Bronchial epithelial cell (primary cell): ENCODE results near the gene LRRN1. TPM values are rescaled to one million over a fixed set of nuclear protein-coding genes. Genes with fewer than 3 reads are reported as not detected.

Experiments
- DNase-seq: peaks from one replicate; pipeline ENCODE4 v3.0.0-alpha.2; 2010; ENCODE audit warnings: low read depth
- FAIRE-seq: peaks from 2 replicates; lab custom pipeline; 2011; peaks lifted over from hg19 to GRCh38; lab: Jason Lieb, UNC
- H3K27me3 ChIP-seq: 2 replicates; pipeline ENCODE4 v1.5.1; 2011; ENCODE audit warnings: low read length; ENCODE audit not compliant: control insufficient read depth, insufficient read depth
- H3K36me3 ChIP-seq: 2 replicates; pipeline ENCODE4 v1.5.1; 2011; ENCODE audit warnings: low read length; ENCODE audit not compliant: control insufficient read depth, insufficient read depth
- H3K4me3 ChIP-seq: 2 replicates; pipeline ENCODE4 v1.5.1; 2011; ENCODE audit warnings: mild to moderate bottlenecking, low read depth, low read length, control low read depth
- total RNA-seq: library from RNA; depleted of rRNA; stranded (reverse); fragments of >200 nt; gene quantifications from 2 replicates; pipeline ENCODE4 v1.2.1, GENCODE V29; 2014
- TF ChIP-seq, protein P1 (sequence below): IDR thresholded peaks from 2 replicates; pipeline ENCODE4 v1.5.1; 2011; ENCODE audit warnings: mild to moderate bottlenecking, moderate library complexity, low read length, control low read depth, inconsistent platforms; ENCODE audit not compliant: insufficient read depth, severe bottlenecking

LRRN1 gene
- total RNA-seq, 1 donor from 2014 or later = 0.26 TPM

DNA sequence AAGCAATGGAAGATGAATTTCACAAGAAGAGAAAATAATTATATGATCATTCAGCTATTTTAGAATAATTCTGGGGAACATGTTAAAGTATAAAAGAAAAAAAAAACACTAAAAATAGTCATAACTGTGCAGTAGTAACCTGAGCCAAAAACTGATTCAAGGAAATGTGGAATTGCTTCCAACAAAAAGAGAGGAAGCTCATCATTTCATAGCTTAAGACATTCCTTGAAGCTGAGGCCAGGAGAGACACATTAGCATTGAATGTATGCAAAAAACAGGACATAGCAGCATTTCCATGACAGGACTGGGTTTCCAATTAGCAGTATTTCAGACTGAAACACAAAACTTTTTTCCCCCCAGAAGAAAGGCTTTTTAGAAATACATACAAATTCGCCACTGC lies 27.7 kb upstream of the LRRN1 start:
- DNase-seq (no peak), FAIRE-seq (no peak)
- no peaks in the 10 kb centered on the region for H3K36me3 ChIP-seq
- H3K4me3 ChIP-seq = no peak overlapping the region
- no peaks in the 10 kb centered on the region for H3K27me3 ChIP-seq
- TF ChIP-seq, protein P1, sequence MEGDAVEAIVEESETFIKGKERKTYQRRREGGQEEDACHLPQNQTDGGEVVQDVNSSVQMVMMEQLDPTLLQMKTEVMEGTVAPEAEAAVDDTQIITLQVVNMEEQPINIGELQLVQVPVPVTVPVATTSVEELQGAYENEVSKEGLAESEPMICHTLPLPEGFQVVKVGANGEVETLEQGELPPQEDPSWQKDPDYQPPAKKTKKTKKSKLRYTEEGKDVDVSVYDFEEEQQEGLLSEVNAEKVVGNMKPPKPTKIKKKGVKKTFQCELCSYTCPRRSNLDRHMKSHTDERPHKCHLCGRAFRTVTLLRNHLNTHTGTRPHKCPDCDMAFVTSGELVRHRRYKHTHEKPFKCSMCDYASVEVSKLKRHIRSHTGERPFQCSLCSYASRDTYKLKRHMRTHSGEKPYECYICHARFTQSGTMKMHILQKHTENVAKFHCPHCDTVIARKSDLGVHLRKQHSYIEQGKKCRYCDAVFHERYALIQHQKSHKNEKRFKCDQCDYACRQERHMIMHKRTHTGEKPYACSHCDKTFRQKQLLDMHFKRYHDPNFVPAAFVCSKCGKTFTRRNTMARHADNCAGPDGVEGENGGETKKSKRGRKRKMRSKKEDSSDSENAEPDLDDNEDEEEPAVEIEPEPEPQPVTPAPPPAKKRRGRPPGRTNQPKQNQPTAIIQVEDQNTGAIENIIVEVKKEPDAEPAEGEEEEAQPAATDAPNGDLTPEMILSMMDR = no peak

DNA sequence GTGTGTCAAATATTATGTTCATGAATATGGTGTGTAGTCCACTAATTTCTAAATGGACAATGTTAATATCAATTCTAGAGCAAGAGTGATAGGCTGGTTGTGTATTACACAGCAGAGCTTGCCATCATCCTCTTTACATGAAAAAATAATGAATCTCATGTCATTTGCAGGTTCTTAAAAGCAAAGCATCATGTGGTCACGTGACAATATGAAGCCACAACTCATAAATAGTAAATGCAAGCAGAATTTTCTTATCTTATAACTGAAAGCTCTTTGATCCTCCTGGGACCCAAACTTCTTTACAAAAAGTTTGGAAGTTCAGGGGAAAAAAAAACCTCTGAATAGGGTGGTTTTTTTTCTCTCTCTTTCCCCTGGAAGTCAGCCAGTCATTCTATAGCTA lies 26.9 kb upstream of the LRRN1 start:
- TF ChIP-seq, protein P1 = no peak
- Histone ChIP-seq H3K27me3 (no peaks in the 10 kb centered on the region), H3K4me3 (no peak overlapping the region), H3K36me3 (no peaks in the 10 kb centered on the region)
- FAIRE-seq (no peak), DNase-seq (no peak)

GRCh38 chr3:3772920-3773319 lies 26.3 kb upstream of the LRRN1 start:
- Histone ChIP-seq H3K4me3 (no peak overlapping the region), H3K36me3 (no peaks in the 10 kb centered on the region), H3K27me3 (no peaks in the 10 kb centered on the region)
- FAIRE-seq (no peak), DNase-seq (no peak)
- TF ChIP-seq, protein P1 = no peak

DNA sequence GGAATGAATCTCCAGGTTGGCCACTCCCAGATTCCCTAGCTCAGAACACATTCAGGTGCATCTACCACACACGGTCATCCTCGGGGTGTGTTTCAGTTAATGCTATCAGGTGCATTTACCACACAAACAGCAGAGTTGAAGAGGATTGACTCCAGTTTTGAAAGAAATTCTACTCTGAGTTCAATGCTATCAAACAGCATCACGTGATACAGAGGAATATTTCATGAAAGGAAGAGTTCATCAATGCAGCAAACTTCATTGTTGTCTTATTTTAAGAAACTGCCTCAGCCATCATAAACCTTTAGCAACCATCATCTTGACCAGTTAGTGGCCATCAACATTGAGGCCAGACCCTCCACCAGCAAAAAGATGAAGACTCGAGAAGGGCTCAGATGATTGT lies 22.6 kb upstream of the LRRN1 start:
- FAIRE-seq = no peak
- Histone ChIP-seq H3K36me3 (no peaks in the 10 kb centered on the region), H3K27me3 (no peaks in the 10 kb centered on the region), H3K4me3 (no peak overlapping the region)
- TF ChIP-seq, protein P1 = no peak
- DNase-seq = no peak

DNA sequence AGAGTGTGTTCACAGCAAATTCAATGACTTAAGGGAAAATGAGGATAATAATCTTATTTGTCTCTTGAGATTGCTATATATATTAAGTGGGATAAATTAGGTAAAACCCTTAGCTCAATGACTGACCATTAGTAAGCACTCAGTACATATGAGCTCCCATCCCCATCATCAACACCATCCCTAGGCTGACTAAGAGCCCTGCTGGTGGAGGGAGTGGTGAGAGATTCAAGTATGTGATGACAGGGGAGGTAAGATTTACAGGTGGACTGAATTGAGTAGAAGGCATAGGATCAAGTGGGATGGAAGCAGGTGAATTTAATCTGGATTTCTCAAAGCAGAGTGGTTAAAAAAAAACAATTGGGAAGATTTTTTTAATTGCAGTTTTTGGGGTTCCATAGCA lies 21.0 kb upstream of the LRRN1 start:
- Histone ChIP-seq H3K36me3 (no peaks in the 10 kb centered on the region), H3K27me3 (no peaks in the 10 kb centered on the region), H3K4me3 (no peak overlapping the region)
- TF ChIP-seq, protein P1 = no peak
- FAIRE-seq (no peak), DNase-seq (no peak)

DNA sequence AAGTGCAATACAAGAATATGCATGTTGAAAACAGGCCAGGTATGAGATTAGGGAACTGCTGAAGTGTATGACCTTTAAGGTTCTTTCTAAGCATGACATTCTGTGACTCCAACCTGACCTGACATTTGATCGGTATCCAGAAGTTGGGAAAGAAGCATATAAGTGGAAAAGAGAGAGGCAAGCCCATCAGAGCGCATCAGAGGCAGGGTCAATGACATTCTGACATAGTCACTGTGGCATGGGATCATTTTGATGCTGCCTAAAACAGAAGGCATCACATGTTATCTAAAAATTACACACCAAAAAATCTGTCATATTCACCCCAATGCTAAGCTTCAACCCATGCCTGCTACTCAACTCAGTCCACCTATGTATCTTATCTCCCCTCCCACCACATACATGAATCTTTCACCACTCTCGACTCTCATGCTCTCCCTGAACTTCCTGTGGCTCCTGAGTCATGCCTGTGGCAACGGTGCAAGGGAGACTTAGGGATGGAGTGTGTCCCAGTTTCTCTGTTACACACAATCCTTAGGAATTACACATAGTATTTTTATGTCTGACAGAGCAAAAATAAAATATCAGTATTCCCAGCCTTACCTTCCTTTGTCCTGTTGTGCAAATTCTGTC lies 20.5 kb upstream of the LRRN1 start:
- DNase-seq = peak; percentile 38
- FAIRE-seq = no peak
- no peaks in the 10 kb centered on the region for H3K36me3 ChIP-seq
- H3K4me3 ChIP-seq = no peak overlapping the region
- no peaks in the 10 kb centered on the region for H3K27me3 ChIP-seq
- TF ChIP-seq, protein P1 = no peak
